ENCODE measurements around the gene CXXC4. TPM values are rescaled to one million over a fixed set of nuclear protein-coding genes. Genes with fewer than 3 reads are reported as not detected.

Gene CXXC4
- total and polyA plus RNA-seq, 2 experiments from 2014 or later, result 2.8 to 14.9 TPM

DNA sequence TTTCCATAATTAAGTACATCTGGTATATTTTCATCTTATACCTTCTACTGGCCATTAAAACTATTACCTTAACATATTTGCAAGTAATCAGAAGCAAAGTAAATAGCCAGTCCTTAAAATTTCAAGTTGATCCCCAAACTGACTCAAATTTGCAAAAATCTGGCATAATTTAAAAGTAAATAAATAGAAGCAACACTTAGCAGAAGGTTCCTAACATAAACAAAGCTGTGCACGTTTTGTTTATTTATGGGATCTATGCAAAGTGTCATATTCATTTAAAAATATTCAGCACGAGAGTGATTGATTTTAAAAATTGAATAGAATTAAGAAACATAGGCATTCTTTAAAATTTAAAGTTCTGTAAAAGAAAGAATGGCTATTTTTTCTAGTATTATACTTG is 9.8 kb upstream of the CXXC4 start:
- Histone ChIP-seq H3K4me2 (no peak overlapping the region), H3K9me3 (ENCODE audit: low read depth) (no peaks in the 10 kb centered on the region), H4K20me1 (ENCODE audit: insufficient read depth, poor library complexity, severe bottlenecking) (no peaks in the 10 kb centered on the region), H3K9me2 (replicated peaks; ENCODE audit: insufficient read depth) (no peaks in the 10 kb centered on the region), H3K4me3 (no peak overlapping the region), H3K4me1 (ENCODE audit: insufficient read depth) (peaks cover 21% of the 10 kb centered on the region), H2AFZ (no peak overlapping the region), H3K27ac (no peak overlapping the region), H3K36me3 (replicated peaks; ENCODE audit: insufficient read depth, low read depth) (no peaks in the 10 kb centered on the region), H3K79me2 (no peaks in the 10 kb centered on the region), H3K27me3 (no peaks in the 10 kb centered on the region)
- TF ChIP-seq EZH2phosphoT487 (IDR thresholded peaks at IDR 0.05; ENCODE audit: low read depth, severe bottlenecking, unreplicated experiment) (no peak), EZH2 (IDR thresholded peaks at IDR 0.05; ENCODE audit: borderline replicate concordance) (no peak)
- TF ChIP-seq, protein P1, sequence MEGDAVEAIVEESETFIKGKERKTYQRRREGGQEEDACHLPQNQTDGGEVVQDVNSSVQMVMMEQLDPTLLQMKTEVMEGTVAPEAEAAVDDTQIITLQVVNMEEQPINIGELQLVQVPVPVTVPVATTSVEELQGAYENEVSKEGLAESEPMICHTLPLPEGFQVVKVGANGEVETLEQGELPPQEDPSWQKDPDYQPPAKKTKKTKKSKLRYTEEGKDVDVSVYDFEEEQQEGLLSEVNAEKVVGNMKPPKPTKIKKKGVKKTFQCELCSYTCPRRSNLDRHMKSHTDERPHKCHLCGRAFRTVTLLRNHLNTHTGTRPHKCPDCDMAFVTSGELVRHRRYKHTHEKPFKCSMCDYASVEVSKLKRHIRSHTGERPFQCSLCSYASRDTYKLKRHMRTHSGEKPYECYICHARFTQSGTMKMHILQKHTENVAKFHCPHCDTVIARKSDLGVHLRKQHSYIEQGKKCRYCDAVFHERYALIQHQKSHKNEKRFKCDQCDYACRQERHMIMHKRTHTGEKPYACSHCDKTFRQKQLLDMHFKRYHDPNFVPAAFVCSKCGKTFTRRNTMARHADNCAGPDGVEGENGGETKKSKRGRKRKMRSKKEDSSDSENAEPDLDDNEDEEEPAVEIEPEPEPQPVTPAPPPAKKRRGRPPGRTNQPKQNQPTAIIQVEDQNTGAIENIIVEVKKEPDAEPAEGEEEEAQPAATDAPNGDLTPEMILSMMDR (IDR thresholded peaks at IDR 0.05; ENCODE audit: poor library complexity), result no peak
- 72% methylated on average over 2 of the region's 2 CpGs for WGBS (ENCODE audit: low lambda C conversion rate, missing lambda C conversion rate)
- no peak for DNase-seq (ENCODE audit: low spot score)

DNA sequence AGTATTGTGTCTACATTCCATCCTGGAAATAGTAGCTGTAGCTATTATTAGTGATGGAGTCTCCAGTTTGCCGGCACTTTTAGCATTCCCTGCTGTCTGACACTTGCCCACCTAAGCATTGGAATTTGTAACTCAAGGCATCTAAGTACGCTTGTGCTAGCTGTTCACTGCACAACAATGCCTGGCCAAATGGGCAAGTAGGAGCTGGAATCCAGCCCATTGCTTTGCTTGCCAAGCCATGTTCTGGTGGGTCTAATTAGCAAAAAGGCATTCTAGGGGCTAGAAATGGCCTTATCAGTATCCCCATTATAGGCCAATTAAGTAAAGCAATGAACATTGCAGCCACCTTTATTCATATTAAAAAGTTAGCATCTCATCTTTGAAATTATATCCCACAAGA is 7.8 kb upstream of the CXXC4 start:
- no peak overlapping the region for H3K4me2 ChIP-seq
- H3K9me3 ChIP-seq (ENCODE audit: low read depth), result no peaks in the 10 kb centered on the region
- no peak overlapping the region for H3K27ac ChIP-seq
- no peak for DNase-seq (ENCODE audit: low spot score)
- no peaks in the 10 kb centered on the region for H3K79me2 ChIP-seq
- peaks cover 9% of the 10 kb centered on the region for H3K4me1 ChIP-seq (ENCODE audit: insufficient read depth)
- H3K9me2 ChIP-seq (replicated peaks; ENCODE audit: insufficient read depth), result no peaks in the 10 kb centered on the region
- H3K4me3 ChIP-seq, result no peak overlapping the region
- TF ChIP-seq EZH2 (IDR thresholded peaks at IDR 0.05; ENCODE audit: borderline replicate concordance), result no peak
- H2AFZ ChIP-seq, result no peak overlapping the region
- H3K36me3 ChIP-seq (replicated peaks; ENCODE audit: insufficient read depth, low read depth), result no peaks in the 10 kb centered on the region
- H4K20me1 ChIP-seq (ENCODE audit: insufficient read depth, poor library complexity, severe bottlenecking), result no peaks in the 10 kb centered on the region
- 96% methylated on average over 2 of the region's 2 CpGs for WGBS (ENCODE audit: low lambda C conversion rate, missing lambda C conversion rate)
- no peaks in the 10 kb centered on the region for H3K27me3 ChIP-seq

DNA sequence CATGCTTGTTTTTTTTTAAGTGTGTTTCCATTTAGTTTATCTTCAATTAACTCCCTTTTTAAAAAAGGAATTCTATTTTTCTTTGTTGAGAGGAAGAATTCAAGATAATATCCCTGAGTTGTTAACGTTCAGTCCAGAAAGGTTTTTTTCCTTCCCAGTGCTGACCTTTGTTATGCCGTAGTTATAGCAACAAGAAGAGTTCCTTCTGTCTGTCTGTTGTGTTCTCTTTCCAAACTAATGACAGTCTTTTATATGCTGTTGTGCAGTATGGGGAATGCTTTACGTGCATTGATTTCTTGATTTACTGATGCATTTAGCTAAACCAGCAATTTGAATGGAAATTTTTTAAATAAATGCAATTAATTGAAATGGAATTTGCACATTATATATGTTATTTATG is 6.6 kb upstream of the CXXC4 start:
- Histone ChIP-seq H3K79me2 (no peaks in the 10 kb centered on the region), H3K9me3 (ENCODE audit: low read depth) (no peaks in the 10 kb centered on the region), H3K9me2 (replicated peaks; ENCODE audit: insufficient read depth) (no peaks in the 10 kb centered on the region), H3K27ac (no peak overlapping the region), H3K4me2 (no peak overlapping the region), H3K4me1 (ENCODE audit: insufficient read depth) (peaks cover 3% of the 10 kb centered on the region), H3K4me3 (no peak overlapping the region), H4K20me1 (ENCODE audit: insufficient read depth, poor library complexity, severe bottlenecking) (no peaks in the 10 kb centered on the region), H3K36me3 (replicated peaks; ENCODE audit: insufficient read depth, low read depth) (no peaks in the 10 kb centered on the region), H2AFZ (no peak overlapping the region), H3K27me3 (no peaks in the 10 kb centered on the region)
- TF ChIP-seq EZH2phosphoT487 (IDR thresholded peaks at IDR 0.05; ENCODE audit: low read depth, severe bottlenecking, unreplicated experiment) (no peak), EZH2 (IDR thresholded peaks at IDR 0.05; ENCODE audit: borderline replicate concordance) (no peak)
- TF ChIP-seq, protein P1 (IDR thresholded peaks at IDR 0.05; ENCODE audit: poor library complexity), result no peak
- 43% methylated on average over 3 of the region's 3 CpGs for WGBS (ENCODE audit: low lambda C conversion rate, missing lambda C conversion rate)
- DNase-seq (ENCODE audit: low spot score), result no peak

DNA sequence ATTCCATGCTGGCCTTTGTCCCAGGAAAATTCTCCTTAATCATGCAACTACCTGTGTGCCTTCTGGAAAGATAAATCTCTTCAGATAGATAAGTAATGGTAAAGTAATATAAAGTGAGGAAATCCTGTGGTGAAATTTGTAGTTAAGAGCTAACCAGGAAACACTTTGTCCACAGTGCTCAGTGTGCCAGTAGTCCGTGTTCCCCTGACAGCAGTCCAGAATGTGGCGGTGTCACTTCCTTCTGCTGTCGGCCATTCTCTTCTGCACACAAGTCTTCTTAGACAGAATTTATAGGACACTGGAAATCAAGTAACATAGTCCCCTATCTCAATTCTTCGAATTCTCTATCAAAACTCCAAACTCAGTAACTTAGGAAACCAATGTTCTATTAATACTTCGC is 5.7 kb upstream of the CXXC4 start:
- no peak overlapping the region for H2AFZ ChIP-seq
- WGBS (ENCODE audit: low lambda C conversion rate, missing lambda C conversion rate), result 92% methylated on average over 5 of the region's 5 CpGs
- no peaks in the 10 kb centered on the region for H4K20me1 ChIP-seq (ENCODE audit: insufficient read depth, poor library complexity, severe bottlenecking)
- no peaks in the 10 kb centered on the region for H3K27me3 ChIP-seq
- H3K4me3 ChIP-seq, result no peak overlapping the region
- H3K9me3 ChIP-seq (ENCODE audit: low read depth), result no peaks in the 10 kb centered on the region
- peak; percentile 19 for DNase-seq (ENCODE audit: low spot score)
- peaks cover 3% of the 10 kb centered on the region for H3K4me1 ChIP-seq (ENCODE audit: insufficient read depth)
- H3K9me2 ChIP-seq (replicated peaks; ENCODE audit: insufficient read depth), result no peaks in the 10 kb centered on the region
- H3K27ac ChIP-seq, result no peak overlapping the region
- TF ChIP-seq EZH2 (IDR thresholded peaks at IDR 0.05; ENCODE audit: borderline replicate concordance), result no peak
- TF ChIP-seq EZH2phosphoT487 (IDR thresholded peaks at IDR 0.05; ENCODE audit: low read depth, severe bottlenecking, unreplicated experiment), result no peak
- TF ChIP-seq, protein P1 (IDR thresholded peaks at IDR 0.05; ENCODE audit: poor library complexity), result no peak
- no peaks in the 10 kb centered on the region for H3K79me2 ChIP-seq
- H3K36me3 ChIP-seq (replicated peaks; ENCODE audit: insufficient read depth, low read depth), result no peaks in the 10 kb centered on the region
- H3K4me2 ChIP-seq, result no peak overlapping the region
